NCI-H1694 treated with DMSO at 0.1 percent for 48 hours (cell line): ENCODE data around the gene PLAA.

Experiments
- DNase-seq: peaks from one replicate; lab custom pipeline; 2025; lab: John Stamatoyannopoulos, UW

Gene PLAA

GRCh38 chr9:26946753-26947727, at the start of gene PLAA:
PLAA (minus strand) TSS chr9:26947242; CDS start chr9:26947045, 197 bp downstream.
- DNase-seq = peak; percentile 95

DNA sequence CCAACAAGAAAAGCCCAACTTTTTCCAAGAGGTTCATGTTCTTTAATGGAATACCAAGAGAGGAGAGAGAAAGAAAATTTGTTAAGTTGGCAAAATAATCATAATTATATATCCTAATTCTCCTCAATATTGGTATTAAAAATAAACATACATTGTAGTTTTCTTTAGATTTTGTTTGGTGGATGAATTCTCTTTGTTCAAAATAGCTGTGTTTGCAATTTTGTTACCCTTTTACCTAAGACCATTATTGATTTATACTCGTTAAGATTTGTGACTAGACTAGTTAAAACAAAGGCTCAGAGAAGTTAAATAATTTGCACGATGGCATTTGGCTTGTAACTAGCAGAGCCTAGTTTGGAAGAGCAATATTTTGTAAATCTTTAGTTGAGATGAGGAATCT, 48.8 kb upstream of the PLAA start:
- DNase-seq = no peak

DNA sequence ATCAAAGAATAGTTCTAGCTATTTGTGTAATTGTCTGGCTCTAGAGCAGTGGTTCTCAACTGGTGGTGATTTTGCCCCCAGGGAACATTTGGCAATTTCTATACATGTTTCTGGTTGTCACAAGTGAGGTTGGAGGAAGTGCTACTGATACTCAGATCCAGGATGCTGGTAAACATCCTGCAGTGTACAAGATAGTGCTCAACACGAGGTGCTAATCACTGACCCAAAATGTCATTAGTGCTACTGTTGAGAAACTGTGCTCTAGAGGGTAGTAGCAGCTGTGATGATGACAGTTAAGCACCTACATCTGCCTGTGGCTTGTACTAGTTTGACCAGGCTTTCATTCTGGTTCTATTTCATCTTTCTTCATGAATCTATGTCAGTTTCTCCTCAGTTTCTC, 36.3 kb upstream of the PLAA start:
- no peak for DNase-seq

DNA sequence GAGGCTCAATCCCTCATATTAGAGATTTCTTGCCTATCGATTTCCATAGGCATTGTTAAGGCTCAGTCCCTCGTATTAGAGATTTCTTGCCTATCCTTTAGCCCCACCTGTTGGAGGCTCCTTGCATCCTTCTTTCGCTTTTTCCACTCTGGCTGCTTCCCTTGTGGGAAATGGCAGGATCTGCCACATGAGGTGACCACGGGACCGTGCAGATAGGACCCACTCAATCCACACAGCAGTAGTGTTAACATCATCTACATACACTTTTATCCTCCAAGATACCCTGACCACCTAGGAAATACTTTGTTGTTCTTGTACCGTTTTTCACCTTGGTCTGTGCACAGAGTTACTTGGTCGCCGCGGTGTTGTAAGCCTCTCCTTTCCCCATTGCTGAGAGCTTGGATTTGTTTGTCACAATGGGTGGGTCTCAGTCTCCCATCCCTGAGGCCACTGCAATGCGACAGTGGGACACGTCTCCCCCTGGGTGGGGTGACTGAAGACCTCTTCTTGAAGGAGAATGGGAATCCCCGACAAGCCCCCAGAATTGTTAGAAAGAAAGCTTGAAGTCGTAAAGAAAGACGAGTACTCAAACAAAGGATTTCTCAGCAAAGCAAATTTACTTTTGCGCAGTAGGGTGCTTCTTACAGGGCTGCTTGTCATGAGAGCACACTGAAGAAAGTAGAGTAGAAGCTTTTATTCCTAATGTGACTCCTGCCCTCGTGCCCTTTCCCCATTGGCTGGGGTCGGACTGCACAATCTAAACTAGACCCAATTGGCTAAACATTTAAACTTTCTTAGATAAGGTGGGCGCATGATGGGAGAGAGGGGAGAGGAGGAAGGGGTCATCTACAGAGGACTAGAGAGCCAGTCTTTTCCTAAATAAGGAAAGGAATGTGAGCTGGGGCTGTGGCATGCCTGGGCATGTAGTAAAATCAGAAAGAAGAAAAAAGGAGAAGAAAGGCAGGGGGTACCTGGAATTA, 29.0 kb upstream of the PLAA start:
- DNase-seq = no peak

DNA sequence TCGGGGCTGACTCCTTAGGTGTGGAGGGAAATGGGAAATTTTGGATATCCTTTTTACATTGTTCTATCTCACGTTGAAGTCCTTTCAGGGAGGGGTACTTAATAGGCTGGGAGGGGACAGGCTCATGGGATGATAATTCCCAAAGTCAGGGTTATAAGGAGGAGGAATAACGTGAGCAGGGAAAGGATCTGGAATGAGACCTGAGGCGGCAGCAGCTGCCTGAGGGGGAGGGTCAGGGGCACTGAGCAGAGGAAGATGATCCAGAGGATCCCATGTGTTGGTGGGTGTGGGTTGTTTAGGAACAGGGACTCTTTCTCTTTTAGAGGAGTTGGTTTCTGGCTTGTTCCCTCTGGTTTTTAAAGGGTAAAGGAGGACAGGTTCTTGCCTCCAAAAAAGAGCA, 27.9 kb upstream of the PLAA start:
- no peak for DNase-seq

DNA sequence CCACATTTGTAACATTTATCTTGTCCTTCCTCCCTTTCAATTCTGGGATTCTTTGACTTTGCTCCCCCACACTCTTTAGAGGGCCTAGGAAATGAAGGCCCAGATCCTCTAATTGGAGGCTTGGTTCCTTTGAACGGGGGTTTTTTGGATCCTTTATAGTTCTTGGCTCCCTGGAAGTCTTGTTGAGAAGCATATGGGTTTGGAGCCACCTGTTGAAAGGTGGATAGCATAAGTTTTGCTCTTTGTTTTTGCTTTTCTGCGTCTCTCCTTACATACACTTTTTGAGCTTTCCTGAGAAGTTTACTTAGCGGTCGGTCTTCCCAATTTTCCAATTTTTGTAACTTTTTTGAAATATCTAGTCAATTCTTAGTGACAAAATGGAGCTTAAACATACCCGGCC, 26.9 kb upstream of the PLAA start:
- DNase-seq = no peak

DNA sequence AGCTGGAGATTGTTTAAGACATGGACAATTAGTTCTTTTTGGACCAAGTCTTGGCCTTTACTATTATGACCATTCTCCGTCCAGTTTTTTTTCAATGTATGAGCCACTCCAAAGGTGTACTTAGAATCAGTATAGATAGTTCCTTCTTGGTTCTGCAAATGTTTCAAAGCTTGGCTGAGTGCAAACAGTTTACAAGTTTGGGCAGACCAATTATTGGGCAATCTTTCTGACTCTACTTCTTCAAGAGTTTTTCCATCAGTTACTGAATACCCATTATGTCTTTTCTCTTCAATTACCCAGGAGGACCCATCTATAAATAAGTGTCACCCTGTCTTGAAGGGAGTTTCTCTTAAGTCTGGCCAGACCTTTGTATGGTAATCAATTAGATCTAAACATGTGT, 24.7 kb upstream of the PLAA start:
- no peak for DNase-seq

GRCh38 chr9:26956860-26957233, 9.8 kb upstream of the PLAA start:
- no peak for DNase-seq

- peak; percentile 95 for DNase-seq
Observed at GRCh38 chr9:26955921-26956859, 9.1 kb upstream of the PLAA start, which contains the start of gene IFT74. IFT74 (plus strand) TSS chr9:26956412; CDS start chr9:26961968, 5,556 bp downstream.

GRCh38 chr9:26955222-26955903, 8.3 kb upstream of the PLAA start:
- DNase-seq = no peak

- no peak for DNase-seq
Observed at GRCh38 chr9:26954050-26954508, 7.0 kb upstream of the PLAA start.

DNA sequence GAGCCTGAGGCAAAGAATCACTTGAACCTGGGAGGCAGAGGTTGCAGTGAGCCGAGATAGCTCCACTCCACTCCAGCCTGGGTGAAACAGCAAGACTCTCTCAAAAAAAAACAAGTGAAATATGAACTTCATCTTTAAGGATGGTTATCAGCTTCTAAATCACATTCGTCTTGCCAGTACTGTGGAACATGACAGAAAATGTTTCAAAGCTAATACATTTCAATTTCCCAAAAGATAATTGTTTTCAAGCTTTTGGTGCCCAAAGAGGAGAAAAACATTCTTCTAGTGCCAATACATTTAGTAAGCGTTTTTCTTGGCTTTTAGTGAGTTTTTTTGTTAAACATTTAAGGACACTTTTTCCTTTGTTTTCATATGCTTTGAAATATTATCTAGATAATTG, 4.8 kb upstream of the PLAA start:
- no peak for DNase-seq

- DNase-seq = no peak
Observed at GRCh38 chr9:26950521-26950920, 3.5 kb upstream of the PLAA start.

- DNase-seq = no peak
Observed at GRCh38 chr9:26949637-26950069, 2.6 kb upstream of the PLAA start.

DNA sequence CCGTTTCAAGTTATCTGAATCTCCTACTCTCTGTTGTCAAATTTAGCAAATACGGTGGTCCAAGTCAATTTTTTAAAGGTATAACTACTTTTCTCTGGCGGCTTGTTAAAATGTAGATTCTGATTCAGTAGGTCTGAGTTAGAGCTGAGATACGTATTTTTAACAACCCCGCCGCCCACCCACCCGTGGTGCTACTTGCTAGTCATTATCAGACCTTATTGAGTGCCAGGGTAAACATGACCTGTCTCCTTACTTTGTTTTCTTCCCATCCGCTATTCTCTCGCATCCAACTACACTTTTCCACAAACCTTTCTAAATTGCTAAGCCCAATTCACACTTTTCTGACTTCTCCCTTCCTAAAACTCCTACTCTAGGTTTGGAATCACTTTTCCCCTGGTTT, 694 bp upstream of the PLAA start:
- DNase-seq = no peak

- DNase-seq = no peak
Observed at GRCh38 chr9:26945591-26945990, 1.5 kb downstream of the PLAA start.

DNA sequence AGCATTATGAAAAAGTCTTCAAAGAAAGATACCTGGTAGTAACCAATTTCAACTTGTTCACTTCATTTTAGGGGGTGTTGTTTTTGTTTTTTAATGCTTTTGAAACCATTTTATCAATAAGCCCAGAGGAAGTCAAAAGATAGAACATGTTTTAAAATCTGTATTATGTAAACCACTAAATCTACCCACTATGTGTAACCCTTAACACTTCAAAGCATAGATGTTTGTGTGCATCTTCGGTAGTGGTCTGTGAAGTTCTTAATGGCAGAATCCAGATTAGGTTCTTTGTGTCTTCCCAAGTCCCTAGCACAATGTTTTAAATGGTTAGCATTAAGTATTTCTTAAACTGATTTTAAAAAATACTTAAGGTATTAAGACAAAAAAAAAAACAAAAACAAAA, 6.3 kb downstream of the PLAA start:
- DNase-seq = no peak

DNA sequence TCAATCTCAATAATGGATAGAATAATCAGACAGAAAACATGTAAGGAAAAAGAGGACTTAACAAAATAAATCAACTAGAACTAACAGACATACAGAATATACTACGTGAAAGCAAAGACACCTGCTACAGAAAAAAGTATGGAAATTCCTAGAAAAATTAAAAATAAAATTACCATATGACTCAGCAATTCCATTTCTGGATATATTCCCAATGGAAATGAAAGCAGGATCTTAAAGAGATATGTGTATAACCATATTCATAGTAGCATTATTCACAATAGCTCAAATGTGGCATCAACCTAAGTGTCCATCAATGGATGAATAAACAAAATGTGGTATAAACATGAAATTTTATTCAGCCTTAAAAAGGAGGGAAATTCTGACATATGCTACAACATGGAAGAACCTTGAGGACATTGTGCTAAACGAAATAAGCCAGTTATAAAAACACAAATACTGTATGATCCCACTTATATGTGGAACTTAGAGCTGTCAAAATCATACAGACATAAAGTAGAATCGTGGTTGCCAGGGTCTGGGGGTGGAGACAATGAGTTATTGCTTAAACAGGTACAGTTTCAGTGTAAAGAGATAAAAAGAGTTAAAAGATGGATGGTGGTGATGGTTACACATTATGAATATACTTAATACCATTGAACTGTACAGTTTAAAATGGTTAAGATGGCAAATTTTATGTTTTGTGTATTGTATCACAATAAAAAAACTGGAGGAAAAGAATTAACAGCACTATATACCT, 6.9 kb downstream of the PLAA start:
- no peak for DNase-seq

- no peak for DNase-seq
Observed at GRCh38 chr9:26937816-26938371, 9.1 kb downstream of the PLAA start.

- no peak for DNase-seq
Observed at GRCh38 chr9:26935847-26936246, 11.2 kb downstream of the PLAA start.
